ENCODE measurements around the gene UBE2Z. TPM values are rescaled to one million over a fixed set of nuclear protein-coding genes. Genes with fewer than 3 reads are reported as not detected.
A peak's percentile ranks its signal among the peaks of the same experiment; 100 is the strongest.

UBE2Z gene
- total and polyA plus RNA-seq, 11 donors, result 19.3 to 59.0 (median 41.0) TPM

DNA sequence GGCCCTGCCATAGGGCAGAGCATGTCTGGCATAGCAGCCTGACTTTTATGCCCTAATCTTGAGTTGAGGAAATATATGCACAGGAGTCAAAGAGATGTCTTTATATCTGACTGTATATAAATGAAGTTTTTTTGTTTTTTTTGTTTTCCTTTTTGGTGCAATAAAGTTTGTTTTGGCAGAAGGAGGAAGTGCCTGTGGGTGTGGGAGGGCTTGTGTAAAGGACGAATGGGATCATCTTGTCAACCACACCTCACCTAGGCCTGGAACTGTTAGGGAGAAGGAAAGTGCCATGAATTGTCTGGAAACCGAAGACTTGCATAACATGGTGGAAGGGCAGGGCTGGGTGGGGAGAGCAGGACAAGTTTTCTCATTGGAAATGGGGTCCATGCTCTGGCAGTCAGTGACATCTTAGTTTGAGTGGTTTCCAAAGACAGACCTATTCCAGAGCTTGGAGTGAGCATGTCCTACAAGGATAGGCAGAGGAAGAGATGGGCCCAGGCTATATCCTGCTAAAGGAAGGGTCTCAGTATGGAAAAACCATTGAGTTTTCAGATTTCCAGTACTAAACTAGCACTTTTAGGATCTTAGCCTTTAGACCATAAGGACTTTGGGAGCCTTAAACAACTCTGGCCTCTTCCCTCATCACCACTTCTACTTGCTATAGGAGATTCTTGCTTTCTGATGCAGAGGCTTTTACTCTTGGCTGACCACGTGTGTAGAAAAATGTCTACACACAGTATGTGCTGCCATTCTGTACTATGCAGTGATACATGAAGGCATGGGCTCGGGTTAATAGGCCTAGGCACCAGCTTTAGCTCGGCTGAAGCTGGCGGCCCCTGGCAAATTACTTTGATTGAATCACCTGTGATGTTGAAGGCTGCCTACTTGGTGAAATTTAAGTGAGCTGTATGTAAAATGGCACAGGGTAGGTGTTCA is 20.9 kb downstream of the UBE2Z start:
- peak in 1 of 4 donors; percentile 19 for ATAC-seq
- H3K4me1 ChIP-seq, result peaks cover 0 to 13% (median 0%) of the 10 kb centered on the region in 12 donors
- H3K4me3 ChIP-seq, result no peak overlapping the region
- H3K9me3 ChIP-seq, result no peaks in the 10 kb centered on the region
- peak overlapping the region in 1 of 12 donors; percentile 32 for H3K27ac ChIP-seq
- H3K36me3 ChIP-seq, result peaks cover 0 to 100% (median 98%) of the 10 kb centered on the region in 9 donors
- H3K27me3 ChIP-seq, result no peaks in the 10 kb centered on the region
- WGBS, 4 donors, result 76 to 88% (median 80%) methylated on average over 6 of the region's 6 CpGs
- DNase-seq, result no peak
- TF ChIP-seq POLR2A (IDR thresholded peaks at IDR 0.05), result no peak
- TF ChIP-seq, protein P1, sequence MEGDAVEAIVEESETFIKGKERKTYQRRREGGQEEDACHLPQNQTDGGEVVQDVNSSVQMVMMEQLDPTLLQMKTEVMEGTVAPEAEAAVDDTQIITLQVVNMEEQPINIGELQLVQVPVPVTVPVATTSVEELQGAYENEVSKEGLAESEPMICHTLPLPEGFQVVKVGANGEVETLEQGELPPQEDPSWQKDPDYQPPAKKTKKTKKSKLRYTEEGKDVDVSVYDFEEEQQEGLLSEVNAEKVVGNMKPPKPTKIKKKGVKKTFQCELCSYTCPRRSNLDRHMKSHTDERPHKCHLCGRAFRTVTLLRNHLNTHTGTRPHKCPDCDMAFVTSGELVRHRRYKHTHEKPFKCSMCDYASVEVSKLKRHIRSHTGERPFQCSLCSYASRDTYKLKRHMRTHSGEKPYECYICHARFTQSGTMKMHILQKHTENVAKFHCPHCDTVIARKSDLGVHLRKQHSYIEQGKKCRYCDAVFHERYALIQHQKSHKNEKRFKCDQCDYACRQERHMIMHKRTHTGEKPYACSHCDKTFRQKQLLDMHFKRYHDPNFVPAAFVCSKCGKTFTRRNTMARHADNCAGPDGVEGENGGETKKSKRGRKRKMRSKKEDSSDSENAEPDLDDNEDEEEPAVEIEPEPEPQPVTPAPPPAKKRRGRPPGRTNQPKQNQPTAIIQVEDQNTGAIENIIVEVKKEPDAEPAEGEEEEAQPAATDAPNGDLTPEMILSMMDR (IDR thresholded peaks at IDR 0.05), result no peak
- intact Hi-C loops (cut with DNase I), result no loop called here

DNA sequence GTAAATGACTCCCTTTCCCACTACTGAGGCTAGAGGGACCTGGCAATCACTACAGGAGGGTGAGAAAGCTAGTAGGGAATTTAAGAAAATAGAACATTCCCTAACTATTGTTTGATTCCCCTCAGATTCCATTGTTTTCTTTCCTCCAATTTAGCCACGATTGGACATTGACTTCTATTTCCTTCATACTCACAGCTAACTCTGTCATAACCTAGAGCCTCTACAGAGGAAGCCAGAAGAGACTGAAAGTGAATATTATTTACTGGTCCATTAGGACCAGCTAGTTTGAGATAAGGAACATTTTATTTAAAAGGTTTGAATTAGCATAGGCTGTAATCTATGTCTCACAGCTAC is 21.6 kb downstream of the UBE2Z start:
- ATAC-seq (no peak), DNase-seq (no peak)
- Histone ChIP-seq H3K4me3 (no peak overlapping the region), H3K27ac (peak overlapping the region in 1 of 12 donors; percentile 32), H3K9me3 (no peaks in the 10 kb centered on the region), H3K4me1 (peaks cover 0 to 13% (median 0%) of the 10 kb centered on the region in 12 donors), H3K27me3 (no peaks in the 10 kb centered on the region), H3K36me3 (peaks cover 0 to 100% (median 98%) of the 10 kb centered on the region in 9 donors)
- intact Hi-C loops (cut with DNase I), result no loop called here
- TF ChIP-seq, protein P1 (IDR thresholded peaks at IDR 0.05), result no peak
- no peak for TF ChIP-seq POLR2A (IDR thresholded peaks at IDR 0.05)
- 26 to 68% (median 45%) methylated on average over 1 of the region's 1 CpG for WGBS, 4 donors

DNA sequence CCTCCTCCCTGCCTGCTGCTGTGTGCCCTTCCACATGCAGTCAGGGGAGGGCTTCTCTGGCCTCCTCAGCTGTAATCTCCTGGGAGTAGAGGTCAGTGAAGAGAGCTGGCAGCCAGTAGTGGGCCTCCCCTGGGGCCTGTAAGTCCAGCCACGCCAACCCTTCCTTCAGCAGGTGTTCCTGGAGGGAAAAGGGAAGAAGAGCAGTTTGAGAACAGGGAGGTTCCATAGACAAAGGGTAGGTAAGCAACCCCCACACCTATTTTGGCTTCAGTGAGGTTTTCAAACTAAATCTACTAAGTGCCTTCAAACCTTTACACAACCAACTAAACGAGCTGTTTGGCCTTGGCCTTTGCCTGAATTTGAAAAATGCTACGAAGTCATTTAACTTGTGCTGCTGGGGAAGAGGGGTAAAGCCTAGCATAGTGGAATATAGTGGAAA is 22.2 kb downstream of the UBE2Z start:
- no peak overlapping the region for H3K4me3 ChIP-seq
- no peak for DNase-seq
- no peak overlapping the region for H3K27ac ChIP-seq
- WGBS, 4 donors, result 49 to 71% (median 57%) methylated on average over 3 of the region's 3 CpGs
- no peaks in the 10 kb centered on the region for H3K27me3 ChIP-seq
- no peaks in the 10 kb centered on the region for H3K9me3 ChIP-seq
- H3K4me1 ChIP-seq, result peaks cover 0 to 13% (median 0%) of the 10 kb centered on the region in 12 donors
- no peak for TF ChIP-seq POLR2A (IDR thresholded peaks at IDR 0.05)
- TF ChIP-seq, protein P1 (IDR thresholded peaks at IDR 0.05), result no peak
- intact Hi-C loops (cut with DNase I), result no loop called here
- ATAC-seq, result peak in 1 of 4 donors; percentile 35
- H3K36me3 ChIP-seq, result peaks cover 0 to 98% (median 96%) of the 10 kb centered on the region in 9 donors

DNA sequence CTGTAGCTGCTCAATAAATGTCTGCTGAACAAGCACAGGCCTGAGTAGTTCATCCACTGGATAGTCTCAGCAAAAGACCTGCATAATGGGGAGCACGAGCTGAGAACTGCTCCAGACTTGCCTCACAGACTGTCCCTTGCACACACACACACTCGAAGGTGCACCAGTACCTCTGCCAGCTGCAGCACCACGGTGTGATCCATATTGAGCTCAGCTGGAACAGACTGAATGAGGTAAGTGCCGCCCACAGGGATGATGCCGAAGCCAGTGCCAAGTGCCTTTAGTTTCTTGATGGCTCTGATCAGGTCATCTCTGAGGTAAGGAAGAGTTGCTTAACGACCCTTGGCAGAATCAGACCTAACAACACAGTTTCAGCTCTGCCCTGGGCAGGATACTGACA is 24.8 kb downstream of the UBE2Z start:
- Histone ChIP-seq H3K4me1 (peaks cover 0 to 13% (median 0%) of the 10 kb centered on the region in 12 donors), H3K27ac (no peak overlapping the region), H3K9me3 (no peaks in the 10 kb centered on the region), H3K36me3 (peaks cover 4 to 98% (median 96%) of the 10 kb centered on the region in 9 donors), H3K4me3 (no peak overlapping the region), H3K27me3 (no peaks in the 10 kb centered on the region)
- ATAC-seq (no peak), DNase-seq (no peak)
- WGBS, 4 donors, result 91 to 96% (median 92%) methylated on average over 5 to 6 of the region's 6 CpGs
- no peak for TF ChIP-seq POLR2A (IDR thresholded peaks at IDR 0.05)
- TF ChIP-seq, protein P1 (IDR thresholded peaks at IDR 0.05), result no peak
- intact Hi-C loops (cut with DNase I), result no loop called here
